Lung microvascular endothelial cell (primary cell): ENCODE data around the gene L3MBTL4. TPM values are rescaled to one million over a fixed set of nuclear protein-coding genes. Genes with fewer than 3 reads are reported as not detected.

Experiments used
- DNase-seq, 2 donors: peaks; one replicate each; pipeline versions ENCODE4 v3.0.0 to v3.0.0-alpha.2; 2010; ENCODE audit warnings: low read depth in 2 of 2
- total RNA-seq: library from RNA; depleted of rRNA; stranded (reverse); fragments of >200 nt; gene quantifications from 2 replicates; pipeline ENCODE4 v1.2.1, GENCODE V29; 2014

L3MBTL4 gene
- total RNA-seq, 1 donor from 2014 or later: 15.9 TPM

- DNase-seq: no peak
These were observed 447.7 kb downstream of the L3MBTL4 start for GRCh38 chr18:5967007-5967406.

- DNase-seq: no peak
These were observed 448.2 kb downstream of the L3MBTL4 start for GRCh38 chr18:5966514-5966913.

DNA sequence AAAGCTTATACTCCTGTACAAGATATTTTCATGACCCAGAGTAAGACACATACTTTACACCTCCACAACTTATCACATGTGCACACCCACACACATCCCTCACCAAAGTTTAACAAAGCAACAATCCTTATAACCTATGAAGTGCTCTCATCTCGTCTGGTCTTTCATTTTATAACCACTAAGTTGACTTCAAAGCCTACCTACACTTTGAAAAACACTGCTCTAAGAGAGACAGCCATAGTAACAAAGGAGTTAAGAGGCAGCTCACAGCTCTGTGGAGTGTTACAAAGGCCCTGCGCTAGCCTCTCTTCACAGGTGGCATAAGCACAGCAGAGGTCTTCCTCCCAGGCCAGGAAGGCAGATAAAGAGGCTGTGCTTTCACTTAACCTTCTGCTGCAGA is 449.7 kb downstream of the L3MBTL4 start:
- DNase-seq: no peak

DNA sequence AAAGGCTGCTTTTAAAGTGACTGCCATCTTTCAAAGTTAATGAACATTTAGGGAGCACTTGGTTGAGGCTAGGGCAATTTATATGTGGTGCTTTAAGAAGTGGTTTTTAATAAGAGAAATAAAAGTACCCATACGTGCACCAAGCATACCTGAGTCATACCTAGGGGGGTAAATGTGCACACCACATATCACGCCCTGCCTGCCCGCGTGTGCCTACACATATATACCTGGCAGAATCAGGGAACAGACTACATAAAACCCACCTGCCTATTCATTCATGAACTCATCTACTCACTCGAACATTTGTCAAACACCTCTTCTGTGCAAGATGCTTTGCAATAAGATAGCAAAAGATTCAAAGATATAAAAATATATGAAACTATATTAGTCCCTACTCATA is 450.1 kb downstream of the L3MBTL4 start:
- DNase-seq: no peak

- no peak for DNase-seq
These were observed 450.6 kb downstream of the L3MBTL4 start for GRCh38 chr18:5964108-5964507.

GRCh38 chr18:5963267-5963666 is 451.4 kb downstream of the L3MBTL4 start:
- DNase-seq: no peak

DNA sequence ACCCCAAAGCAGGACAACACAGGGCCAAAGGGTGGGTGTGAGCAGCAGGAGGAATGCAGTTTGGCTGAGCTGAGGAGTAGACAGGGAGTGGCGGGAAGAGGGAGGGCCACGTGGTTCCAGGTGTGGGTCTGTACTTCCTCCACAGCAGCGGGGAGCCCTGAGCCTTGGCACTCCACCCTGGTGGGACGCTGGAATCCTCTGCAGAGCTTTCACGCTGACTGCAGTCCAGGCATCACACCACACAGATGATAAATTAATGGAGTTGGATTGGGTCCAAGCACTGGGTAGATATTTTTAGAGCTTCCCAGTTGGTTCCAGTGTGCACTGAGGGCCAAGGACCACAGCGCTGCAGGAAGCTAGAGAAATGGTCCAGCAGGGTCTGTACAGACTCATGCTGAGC is 452.3 kb downstream of the L3MBTL4 start:
- DNase-seq: no peak

- DNase-seq: no peak
These were observed 452.9 kb downstream of the L3MBTL4 start for GRCh38 chr18:5961828-5962150.

DNA sequence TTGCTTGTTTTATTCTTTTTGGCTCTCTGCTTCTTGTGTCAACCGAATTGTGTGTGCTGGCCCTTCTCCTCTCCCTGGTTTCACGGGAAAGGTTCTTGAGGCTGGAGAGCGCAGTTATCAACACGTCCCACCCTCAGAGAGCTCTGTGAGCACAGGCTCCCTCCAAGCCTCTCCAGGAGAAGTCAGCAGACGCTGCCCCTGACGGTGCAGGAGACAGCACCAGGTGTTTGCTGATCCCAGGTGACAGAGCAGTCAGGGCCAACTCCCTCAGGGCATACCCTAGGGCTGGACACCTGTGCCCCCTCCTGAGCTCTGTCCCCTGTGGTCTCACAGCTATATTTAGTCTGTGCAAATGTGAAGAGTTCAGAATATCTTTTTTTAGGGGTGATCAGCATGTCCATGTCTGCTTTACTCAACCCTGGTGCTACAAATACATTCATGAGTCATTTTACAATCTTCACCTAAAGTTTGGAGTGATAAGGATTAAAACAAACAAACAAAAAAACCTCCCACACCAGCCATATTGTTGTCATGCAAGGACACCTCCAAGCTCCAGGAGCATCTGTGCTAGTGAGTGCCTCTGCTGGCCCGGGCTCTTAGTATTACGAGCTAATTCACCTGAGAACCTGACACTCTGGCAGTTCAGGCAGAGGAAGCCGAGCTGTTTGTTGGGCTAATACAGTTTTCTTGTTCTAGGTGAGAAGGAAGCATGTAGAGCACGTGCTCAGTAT is 453.4 kb downstream of the L3MBTL4 start:
- DNase-seq: no peak

DNA sequence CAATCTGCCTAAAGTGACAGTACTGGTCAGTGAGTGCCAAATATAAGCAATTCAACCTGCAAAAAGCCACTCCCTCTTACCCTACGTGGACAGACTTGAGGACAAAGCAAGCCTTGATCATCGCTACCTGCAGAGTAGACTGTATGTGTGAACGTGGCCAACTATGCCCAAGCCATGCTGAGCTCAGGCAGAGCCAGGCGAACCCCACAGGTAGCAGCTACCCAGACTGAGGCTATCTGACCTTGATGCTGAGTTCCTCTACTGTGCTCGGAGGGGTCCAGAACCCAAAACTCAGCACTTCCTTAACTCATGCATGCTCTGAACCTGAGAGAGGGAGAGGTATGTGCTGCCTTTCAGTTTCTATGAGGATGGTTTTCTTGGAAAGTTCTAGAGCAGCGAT is 455.9 kb downstream of the L3MBTL4 start:
- DNase-seq: no peak

GRCh38 chr18:5955861-5956260 is 458.9 kb downstream of the L3MBTL4 start:
- no peak for DNase-seq

- no peak for DNase-seq
These were observed 463.1 kb downstream of the L3MBTL4 start for GRCh38 chr18:5951515-5952091.

DNA sequence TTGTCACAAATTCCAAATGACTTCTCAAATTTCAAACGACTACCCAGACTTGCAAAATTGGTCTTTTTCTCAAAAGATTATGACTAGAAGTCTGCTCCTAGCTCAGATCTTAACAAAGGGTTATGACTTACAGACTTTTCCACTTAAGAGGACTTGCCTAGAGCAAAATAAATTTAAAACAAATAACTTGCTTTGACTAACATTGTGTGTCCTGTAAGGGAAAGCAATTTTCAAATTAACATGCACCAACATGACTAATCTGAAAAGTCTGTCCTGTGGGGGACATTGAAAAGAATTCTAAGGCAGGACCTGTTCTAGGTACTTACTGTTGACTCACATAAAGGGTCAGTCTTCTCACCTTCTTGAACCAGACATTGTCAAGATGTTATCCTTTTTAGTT is 465.9 kb downstream of the L3MBTL4 start:
- DNase-seq: no peak

- DNase-seq: no peak
These were observed 466.5 kb downstream of the L3MBTL4 start for GRCh38 chr18:5948237-5948636.

GRCh38 chr18:5944448-5944847 is 470.3 kb downstream of the L3MBTL4 start:
- DNase-seq: no peak

GRCh38 chr18:5943514-5943913 is 471.2 kb downstream of the L3MBTL4 start:
- DNase-seq: peak; percentile 7 to 13

- no peak for DNase-seq
These were observed 472.1 kb downstream of the L3MBTL4 start for GRCh38 chr18:5942591-5942990.

GRCh38 chr18:5941890-5942289 is 472.8 kb downstream of the L3MBTL4 start:
- DNase-seq: no peak

DNA sequence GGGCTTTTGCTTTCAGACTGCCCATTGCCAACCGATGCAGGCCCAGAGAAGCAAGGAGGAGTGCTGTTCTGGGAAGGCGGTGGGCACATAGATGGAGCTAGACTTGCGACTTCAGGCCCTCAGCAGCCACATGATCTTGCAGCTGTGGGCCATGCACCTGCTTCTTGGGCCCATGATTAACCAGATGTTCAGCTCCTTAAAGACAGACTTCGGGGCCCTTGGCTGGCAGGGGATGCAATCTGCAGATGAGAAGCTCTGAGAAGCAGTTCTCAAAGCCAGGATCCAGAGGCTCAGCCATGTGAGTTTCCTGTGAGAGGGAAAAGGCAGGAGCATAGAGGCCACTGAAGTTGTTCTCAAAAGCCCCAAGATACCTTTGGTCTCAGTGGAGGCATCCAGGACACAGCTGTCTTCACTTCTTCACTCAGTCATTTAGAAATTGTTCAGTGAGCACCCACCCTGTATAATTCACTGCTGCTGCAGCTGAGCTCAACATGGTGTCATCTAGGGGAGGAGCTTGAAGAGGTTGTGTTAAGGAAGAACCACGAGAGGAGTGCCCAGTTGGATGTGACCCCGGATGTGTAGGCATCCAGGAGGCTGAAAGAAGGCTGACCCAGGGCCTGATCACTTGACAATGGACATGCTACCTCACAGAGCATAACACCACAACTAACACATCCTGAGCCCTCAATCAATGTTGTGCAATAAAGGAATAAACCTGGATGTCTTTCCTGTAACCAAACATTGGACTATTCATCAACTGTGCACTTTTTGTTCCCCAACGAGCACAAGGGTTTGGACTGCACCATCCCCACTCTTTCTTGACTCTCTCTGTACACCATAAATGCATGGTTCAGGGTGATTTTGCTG is 474.7 kb downstream of the L3MBTL4 start:
- no peak for DNase-seq

- DNase-seq: no peak
These were observed 476.9 kb downstream of the L3MBTL4 start for GRCh38 chr18:5937795-5938194.

DNA sequence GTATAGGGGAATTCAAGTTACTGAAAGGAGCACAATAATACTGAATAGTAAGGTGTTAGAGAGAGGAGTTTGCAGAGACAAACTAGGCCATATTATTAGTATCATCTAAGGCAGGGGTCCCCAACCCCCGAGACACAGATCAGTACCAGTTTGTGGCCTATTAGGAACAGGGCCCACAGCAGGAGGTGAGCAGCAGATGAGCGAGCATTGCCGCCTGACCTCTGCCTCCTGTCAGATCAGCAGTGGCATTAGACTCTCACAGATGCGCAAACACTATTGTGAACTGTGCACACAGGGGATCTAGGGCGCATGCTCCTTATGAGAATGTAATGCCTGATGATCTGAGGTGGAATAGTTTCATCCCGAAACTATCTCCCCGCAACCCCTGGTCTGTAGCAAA is 477.6 kb downstream of the L3MBTL4 start:
- DNase-seq: no peak

DNA sequence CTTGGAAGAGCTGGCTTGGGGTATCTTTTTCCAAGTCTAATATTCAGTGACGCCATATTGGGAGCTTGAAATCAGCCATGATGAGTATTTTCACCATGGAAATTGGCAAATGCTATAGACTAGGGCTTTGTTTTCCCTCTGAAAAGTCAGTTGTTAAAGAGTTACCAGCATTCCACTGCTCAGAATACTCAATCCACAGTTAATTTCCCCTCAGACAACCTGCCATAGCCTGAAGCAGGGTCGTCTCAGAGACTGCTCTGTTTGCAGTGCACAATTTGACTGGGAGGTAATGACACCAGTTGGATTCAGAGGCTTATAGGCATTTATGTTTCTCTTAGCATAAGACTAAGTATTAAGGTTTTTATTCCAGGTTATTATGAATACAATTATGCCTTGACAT is 483.9 kb downstream of the L3MBTL4 start:
- no peak for DNase-seq
